ENCODE measurements around the gene EDN2.

EDN2 gene

DNA sequence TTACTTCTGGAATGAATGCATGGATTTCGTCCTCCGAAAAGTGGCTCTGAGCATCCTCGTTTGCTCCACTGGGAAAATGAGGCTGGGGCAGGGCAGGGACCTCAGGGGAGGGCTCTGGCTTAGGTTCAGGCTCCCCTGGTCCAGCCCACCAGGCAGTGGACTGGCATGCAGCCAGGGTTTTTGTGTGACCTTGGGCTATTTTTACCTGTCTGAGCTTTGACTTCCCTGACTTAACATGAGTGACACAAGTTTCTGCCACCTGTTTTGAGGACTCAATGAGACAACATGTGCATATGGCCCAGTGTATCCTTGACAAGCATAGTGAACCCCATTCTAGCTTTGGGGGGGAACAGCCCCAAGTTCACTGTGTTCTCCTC is 32.6 kb upstream of the EDN2 start:
- TF ChIP-seq, protein P1, sequence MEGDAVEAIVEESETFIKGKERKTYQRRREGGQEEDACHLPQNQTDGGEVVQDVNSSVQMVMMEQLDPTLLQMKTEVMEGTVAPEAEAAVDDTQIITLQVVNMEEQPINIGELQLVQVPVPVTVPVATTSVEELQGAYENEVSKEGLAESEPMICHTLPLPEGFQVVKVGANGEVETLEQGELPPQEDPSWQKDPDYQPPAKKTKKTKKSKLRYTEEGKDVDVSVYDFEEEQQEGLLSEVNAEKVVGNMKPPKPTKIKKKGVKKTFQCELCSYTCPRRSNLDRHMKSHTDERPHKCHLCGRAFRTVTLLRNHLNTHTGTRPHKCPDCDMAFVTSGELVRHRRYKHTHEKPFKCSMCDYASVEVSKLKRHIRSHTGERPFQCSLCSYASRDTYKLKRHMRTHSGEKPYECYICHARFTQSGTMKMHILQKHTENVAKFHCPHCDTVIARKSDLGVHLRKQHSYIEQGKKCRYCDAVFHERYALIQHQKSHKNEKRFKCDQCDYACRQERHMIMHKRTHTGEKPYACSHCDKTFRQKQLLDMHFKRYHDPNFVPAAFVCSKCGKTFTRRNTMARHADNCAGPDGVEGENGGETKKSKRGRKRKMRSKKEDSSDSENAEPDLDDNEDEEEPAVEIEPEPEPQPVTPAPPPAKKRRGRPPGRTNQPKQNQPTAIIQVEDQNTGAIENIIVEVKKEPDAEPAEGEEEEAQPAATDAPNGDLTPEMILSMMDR (IDR thresholded peaks at IDR 0.05; ENCODE audit: low read length, missing control alignments): no peak
- H3K4me3 ChIP-seq (replicated peaks; ENCODE audit: low read depth, low read length): no peak overlapping the region
- DNase-seq (ENCODE audit: low read depth): no peak

DNA sequence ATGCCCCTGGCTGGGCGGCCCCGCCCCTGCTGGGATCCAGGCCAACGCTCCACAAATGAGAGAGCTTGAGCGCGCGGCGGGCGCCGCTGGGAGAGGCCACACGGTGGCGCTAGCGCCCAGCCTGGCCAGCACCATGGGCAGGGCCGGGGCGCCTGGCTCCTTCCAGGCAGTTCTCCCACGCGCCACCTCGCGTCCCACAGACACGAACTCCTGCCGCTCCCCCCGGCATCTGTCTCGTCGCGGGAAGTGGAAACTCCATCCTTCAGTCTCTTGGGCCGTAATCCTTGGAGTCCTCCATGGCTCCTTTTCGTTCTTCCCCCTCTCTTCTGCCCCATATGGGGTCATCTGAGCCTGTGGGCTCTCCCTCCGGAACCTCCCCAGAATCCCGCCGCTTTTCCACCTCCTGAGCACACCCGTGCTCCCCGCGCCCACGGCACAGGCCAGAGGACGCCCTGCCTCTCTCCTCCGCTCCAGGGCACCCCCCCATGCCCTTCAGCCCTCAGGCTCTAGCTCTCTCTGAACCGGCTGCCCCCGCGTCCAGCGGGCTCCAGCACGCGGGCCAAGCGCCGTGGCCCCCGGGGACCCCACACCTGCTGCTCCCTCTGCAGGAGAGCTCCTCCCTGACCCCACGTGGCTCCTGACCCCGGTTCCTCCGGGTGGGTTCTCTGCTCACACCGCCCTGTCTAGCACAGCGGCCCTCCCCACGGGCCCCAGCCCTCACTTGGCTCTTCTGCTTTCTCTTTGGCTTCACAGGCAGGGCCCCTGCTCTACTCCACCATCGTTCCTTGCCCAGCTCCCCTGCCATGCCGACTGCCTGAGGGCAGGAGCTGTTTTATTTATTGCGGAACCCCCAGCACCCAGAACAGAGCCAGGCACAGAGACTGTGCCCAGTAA is 31.9 kb upstream of the EDN2 start:
- H3K4me3 ChIP-seq (replicated peaks; ENCODE audit: low read depth, low read length): peak overlapping the region; percentile 46
- TF ChIP-seq, protein P1 (IDR thresholded peaks at IDR 0.05; ENCODE audit: low read length, missing control alignments): peak; percentile 63
- DNase-seq (ENCODE audit: low read depth): peak; percentile 89

DNA sequence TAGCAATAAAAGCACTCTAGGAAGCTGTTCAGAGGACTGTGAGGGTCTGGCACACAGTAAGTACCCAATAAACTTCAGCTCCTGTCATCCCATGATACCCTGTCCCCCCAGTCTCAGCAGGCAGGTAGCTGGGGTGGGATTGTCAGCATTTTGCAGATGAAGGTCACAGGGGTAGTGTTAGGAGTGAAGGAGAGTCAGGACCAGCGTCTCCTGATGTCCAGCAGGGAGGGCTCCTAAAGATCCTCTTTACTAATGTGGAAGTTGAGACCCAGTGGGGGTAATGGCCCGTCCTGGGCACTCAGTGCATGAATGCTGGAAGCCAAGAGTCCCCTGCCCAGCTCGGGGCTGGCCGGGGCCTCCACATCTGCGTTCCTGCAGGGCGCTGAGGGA is 31.3 kb upstream of the EDN2 start:
- no peak overlapping the region for H3K4me3 ChIP-seq (replicated peaks; ENCODE audit: low read depth, low read length)
- DNase-seq (ENCODE audit: low read depth): no peak
- TF ChIP-seq, protein P1 (IDR thresholded peaks at IDR 0.05; ENCODE audit: low read length, missing control alignments): no peak

DNA sequence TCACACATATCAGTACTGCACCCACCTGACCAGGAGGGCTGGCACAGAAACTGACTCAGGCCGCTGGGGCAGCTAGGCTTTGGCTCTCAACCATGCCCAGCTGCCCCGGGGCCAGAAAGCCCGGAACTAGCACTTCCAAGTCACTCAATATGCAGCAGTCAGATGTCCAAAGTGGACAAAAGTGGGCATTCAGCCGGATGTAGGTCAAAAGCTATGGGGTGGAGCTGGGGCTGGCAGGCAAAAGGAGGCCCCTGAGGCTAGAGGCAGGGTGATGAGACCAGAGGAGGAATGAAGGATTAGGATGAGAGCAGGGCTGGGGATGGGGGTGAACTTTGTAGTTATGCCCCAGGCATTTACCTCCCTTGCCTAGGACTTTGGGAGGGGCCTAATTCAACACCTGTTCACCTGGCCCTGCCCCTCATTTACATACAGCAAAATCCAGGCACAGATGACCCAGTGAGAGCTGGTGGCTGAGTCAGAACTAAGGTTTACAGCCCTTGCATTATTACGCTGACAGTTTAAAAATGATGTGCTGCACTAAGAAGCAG is 30.7 kb upstream of the EDN2 start:
- DNase-seq (ENCODE audit: low read depth): no peak
- TF ChIP-seq, protein P1 (IDR thresholded peaks at IDR 0.05; ENCODE audit: low read length, missing control alignments): no peak
- no peak overlapping the region for H3K4me3 ChIP-seq (replicated peaks; ENCODE audit: low read depth, low read length)

DNA sequence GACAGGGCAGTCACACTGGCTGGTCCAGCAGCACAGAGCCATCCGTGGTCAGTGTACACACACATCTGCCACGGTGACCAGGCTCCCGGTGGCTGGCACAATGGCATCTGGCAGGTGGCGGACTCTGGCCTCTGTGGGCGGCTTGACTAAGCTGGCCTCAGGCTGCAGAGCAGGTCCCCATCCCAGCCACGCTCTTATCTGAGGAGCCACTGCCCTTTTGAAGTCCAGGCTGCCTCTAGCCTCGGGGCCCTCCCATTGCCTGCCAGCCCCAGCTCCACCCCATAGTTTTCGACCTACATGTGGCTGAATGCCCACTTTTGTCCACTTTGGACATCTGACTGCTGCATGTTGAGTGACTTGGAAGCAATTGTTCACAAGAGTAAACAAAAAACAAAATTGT is 29.9 kb upstream of the EDN2 start:
- H3K4me3 ChIP-seq (replicated peaks; ENCODE audit: low read depth, low read length): no peak overlapping the region
- TF ChIP-seq, protein P1 (IDR thresholded peaks at IDR 0.05; ENCODE audit: low read length, missing control alignments): no peak
- DNase-seq (ENCODE audit: low read depth): no peak

- DNase-seq (ENCODE audit: low read depth): no peak
- TF ChIP-seq, protein P1 (IDR thresholded peaks at IDR 0.05; ENCODE audit: low read length, missing control alignments): peak; percentile 25
- H3K4me3 ChIP-seq (replicated peaks; ENCODE audit: low read depth, low read length): no peak overlapping the region
These were observed 28.9 kb upstream of the EDN2 start for GRCh38 chr1:41513383-41513735.
